Upper lobe of left lung (tissue), 4 donors: ENCODE measurements around the gene ITPR1.

ENCODE experiments used
- POLR2A ChIP-seq, 4 donors: fragments of 450-650 bp; IDR thresholded peaks; one replicate each; pipeline ENCODE4 v1.5.1; 2016 to 2017; ENCODE audit warnings: antibody characterized with exemption in 4 of 4, mild to moderate bottlenecking in 2 of 4
- POLR2AphosphoS5 ChIP-seq, 2 donors: sonication (generic); formaldehyde crosslinking; IDR thresholded peaks; one replicate each; pipeline ENCODE4 v1.5.1; 2017; ENCODE audit warnings: antibody characterized with exemption in 2 of 2
- TF ChIP-seq, protein P1 (sequence below), 6 experiments: fragments of 450-650 bp in 4 of 6; fragments of 200-600 bp in 2 of 6; sonication (generic) in 2 of 6; IDR thresholded peaks; one replicate each; pipeline ENCODE4 v1.5.1; 2016 to 2019; ENCODE audit warnings: antibody characterized with exemption in 6 of 6

DNA sequence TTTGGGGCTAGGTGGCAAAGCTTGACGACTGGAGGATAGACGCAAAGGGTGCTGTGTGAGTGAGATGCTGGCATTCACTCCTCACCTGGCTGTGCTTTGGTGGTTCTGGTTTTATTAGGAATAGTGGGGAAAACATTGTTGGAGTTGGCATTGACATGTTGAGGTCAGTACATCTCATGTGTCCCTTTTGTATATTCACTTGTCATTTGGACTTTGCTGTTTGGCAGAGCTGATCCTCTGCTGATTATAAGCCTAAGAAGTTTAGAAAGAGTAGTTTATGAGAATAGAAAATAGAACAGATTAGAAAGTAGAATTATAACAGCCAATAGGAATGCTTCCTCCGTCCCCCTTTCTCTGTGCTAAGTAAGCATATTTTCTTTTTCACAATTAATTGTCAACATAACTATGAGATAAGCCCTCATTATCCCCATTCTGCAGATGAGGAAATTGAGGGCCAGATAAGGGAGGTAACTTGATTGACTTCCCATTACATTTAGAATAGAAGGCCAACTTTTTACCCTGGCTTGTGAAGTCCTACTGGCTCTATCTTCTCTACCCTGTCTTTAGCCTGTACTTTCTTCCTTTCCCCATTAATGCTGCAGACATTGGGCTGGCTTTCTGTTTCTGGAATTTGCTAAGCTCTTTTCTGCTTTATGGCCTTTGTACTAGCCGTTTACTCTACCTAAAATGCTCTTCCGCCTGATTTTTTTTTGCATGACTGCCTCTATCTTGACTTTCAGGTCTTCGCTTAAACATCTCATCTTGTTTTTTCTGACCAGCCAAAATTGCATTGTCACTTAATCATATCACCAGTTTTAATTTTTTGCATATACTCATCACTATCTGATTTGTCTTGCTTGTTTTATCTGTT is 12.8 kb downstream of the ITPR1 start:
- no peak for TF ChIP-seq POLR2A (IDR thresholded peaks at IDR 0.05)
- no peak for TF ChIP-seq POLR2AphosphoS5 (IDR thresholded peaks at IDR 0.05)
- TF ChIP-seq, protein P1, sequence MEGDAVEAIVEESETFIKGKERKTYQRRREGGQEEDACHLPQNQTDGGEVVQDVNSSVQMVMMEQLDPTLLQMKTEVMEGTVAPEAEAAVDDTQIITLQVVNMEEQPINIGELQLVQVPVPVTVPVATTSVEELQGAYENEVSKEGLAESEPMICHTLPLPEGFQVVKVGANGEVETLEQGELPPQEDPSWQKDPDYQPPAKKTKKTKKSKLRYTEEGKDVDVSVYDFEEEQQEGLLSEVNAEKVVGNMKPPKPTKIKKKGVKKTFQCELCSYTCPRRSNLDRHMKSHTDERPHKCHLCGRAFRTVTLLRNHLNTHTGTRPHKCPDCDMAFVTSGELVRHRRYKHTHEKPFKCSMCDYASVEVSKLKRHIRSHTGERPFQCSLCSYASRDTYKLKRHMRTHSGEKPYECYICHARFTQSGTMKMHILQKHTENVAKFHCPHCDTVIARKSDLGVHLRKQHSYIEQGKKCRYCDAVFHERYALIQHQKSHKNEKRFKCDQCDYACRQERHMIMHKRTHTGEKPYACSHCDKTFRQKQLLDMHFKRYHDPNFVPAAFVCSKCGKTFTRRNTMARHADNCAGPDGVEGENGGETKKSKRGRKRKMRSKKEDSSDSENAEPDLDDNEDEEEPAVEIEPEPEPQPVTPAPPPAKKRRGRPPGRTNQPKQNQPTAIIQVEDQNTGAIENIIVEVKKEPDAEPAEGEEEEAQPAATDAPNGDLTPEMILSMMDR (IDR thresholded peaks at IDR 0.05), result no peak
